GM21737 (cell line): ENCODE measurements around the gene TSC22D2.
"Not testable (repeated sequence)": the region's sequence is repeated elsewhere in the genome, so short reads cannot be mapped to it uniquely, and the experiment has no call there.

Experiments used
- ATAC-seq: cut with Tn5 transposase; IDR thresholded peaks from one replicate; pipeline ENCODE4 v1.9.1; 2021; ENCODE audit warnings: mild to moderate bottlenecking, moderate library complexity; ENCODE audit not compliant: unreplicated experiment

TSC22D2 gene

DNA sequence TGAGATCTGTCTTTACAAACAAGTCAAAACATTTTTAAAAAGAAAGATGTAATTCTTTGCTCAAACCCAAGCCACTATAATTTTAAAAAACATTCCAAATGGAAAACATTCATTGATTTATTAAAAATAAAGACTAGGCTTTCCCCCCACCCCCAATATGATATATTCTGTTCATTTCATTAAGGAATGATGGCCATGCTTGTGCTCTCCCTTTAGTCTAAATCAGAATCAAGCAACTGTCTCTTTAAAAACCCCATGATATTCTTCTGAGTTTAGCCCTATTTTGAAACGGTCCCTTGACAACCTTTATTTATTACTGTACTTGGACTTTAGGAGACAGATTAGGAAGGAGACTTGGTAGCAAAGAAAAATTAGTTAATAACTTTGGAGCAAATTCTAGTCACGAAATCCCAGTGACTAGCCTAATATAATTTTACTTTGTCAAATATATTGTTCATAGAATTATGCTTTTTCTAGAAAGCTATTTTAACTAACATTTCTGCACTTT, 38.4 kb downstream of the TSC22D2 start:
- no peak for ATAC-seq

- no peak for ATAC-seq
These were observed 39.0 kb downstream of the TSC22D2 start for GRCh38 chr3:150447084-150447483.

DNA sequence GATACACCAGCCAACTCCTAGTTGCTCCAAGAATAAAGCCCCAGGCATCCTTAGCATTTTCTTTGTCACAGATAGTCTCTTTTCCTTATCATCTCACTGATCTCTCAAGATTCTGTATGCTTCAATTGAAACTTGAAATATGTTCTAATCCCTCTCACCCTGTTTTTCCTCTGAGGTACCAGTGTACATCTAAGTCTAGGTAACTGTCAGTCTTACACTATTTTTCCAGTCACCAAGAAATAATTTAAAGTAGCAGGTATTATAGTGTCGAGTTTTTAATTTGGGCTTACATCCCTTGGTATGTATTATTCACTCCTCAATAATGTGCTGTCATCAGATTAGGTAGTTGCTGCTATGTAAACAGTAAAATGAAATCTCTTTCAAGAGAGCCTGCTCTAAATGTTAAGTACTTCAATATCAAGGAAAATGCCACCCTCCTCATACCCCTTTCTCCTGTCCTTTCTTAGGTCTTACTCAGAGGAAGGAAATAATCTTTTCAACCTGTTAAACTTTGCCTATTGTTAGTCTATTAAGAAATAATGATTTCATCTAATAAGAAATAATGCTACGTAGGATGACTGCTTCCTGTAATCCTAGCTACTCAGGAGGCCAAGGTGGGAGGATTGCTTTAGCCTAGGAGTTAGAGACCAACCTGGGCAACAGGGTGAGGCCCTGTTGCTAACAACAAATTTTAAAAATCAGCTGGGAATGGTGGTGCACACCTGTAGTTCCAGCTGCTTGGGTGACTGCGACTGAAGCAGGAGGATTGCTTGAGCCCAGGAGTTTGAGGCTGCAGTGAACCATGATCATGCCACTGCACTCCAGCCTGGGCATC, 39.8 kb downstream of the TSC22D2 start:
- ATAC-seq, result no peak

GRCh38 chr3:150449169-150449721, 41.1 kb downstream of the TSC22D2 start:
- no peak for ATAC-seq

GRCh38 chr3:150450916-150451315, 42.8 kb downstream of the TSC22D2 start:
- ATAC-seq, result no peak

DNA sequence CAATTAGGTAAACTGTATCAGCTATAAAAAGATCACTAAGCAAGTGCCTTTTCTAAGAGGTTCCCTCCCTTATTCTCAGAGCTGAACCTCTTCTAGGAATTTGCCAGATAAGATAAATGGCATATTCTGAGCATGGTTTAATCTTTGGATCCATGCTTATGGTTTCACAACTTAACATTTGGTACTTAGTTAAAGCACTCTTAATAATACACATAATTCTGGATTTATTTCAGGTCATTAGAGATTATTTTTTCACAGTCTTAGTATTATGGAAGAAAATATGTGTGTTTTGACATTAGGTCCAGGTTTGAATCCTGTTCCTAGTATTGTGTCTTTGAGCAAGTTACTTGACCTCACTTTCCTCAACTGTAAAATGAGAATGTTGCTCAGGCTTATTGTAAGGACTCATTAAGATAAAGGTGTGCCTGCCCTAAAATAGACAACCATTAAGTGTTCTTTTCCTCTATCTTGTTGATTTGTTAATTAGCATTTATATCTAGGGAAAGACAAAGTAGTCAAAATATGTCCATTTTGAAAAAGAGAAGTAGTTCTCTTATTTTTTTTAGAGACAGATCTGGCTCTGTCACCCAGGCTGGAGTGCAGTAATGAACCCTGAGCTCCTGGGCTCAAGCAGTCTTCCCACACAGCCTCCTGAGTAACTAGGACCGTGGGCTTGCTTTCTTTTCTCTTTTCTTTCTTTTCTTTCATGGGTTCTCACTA, 43.4 kb downstream of the TSC22D2 start:
- no peak for ATAC-seq

GRCh38 chr3:150453353-150453752, 45.3 kb downstream of the TSC22D2 start:
- ATAC-seq, result no peak

DNA sequence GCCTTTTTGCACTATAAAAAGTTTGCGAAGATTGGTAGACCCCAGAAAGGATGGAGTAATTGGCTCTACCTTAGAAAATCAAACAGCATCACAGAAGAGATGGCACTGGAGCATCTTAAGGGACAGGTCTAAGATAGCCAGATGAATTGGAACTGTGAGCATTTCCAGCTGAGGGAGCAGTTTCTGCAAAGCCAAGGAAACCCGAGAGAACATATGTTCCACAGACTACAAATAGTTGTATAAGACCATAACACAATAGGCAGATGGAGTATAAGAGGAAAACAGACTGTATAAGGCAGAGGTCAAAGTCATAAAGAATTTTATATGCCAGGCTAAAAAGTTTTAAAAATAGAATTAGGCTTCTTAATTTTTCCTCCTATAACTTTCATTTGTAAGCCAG, 46.0 kb downstream of the TSC22D2 start:
- no peak for ATAC-seq

- no peak for ATAC-seq
These were observed 46.5 kb downstream of the TSC22D2 start for GRCh38 chr3:150454622-150455021.

GRCh38 chr3:150455341-150455740, 47.2 kb downstream of the TSC22D2 start:
- ATAC-seq, result no peak

DNA sequence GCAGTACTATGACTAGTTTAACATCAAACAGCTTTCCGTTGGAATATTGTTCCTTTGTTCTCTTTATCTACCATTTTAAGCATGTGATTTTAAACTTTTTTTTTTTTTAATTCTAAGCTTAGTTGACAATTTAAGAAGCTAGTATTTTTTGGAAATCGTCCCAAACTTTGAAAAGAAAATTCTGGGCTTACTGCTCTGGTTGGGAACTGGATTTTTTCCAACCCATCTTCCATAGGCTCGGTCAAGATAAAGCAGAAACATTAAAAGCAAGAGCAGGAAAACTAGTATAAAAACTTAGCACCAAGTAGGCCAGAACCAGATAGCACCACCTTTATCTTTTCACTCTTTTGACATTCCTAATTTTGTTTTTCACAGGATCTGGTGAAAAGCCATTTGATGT, 49.9 kb downstream of the TSC22D2 start:
- no peak for ATAC-seq

- ATAC-seq, result no peak
These were observed 52.4 kb downstream of the TSC22D2 start for GRCh38 chr3:150460484-150460883.

DNA sequence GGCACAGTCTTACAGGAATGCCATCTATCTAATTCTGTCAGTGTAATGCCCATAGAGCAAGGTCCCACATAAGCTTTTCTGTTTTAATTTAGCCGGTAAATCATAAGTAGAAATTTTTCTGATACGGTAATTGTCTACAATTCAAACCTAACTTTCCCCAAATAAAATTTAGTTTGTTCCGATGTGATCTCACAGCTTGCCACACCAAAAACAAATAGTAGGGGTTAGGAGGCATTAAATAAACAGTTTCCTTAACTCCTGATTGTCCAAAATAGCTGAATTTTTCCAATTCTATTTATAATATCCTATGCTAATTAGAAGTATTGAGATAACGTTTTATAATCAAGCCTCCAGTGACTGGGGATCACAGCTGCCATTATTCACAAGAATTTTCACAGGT, 53.3 kb downstream of the TSC22D2 start:
- ATAC-seq, result no peak

DNA sequence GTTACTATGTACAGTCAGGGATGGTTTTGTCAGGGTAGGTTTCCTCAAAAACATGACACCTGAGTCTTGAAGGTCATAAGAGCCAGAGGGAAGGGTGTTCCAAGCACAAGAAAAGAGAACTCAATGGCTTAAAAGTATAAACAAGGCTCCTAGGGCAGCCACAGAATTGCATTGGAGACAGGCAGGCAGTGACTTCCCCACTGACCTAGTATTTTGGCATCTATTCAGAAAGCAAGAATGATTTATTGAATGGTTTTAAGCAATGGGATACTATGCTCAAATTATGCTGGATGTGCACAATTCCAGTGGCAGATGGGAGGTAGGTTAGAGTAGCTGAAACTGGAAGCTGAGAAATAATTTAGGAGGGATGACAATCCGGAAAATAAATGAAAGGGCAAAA, 54.0 kb downstream of the TSC22D2 start:
- ATAC-seq, result no peak

- ATAC-seq, result no peak
These were observed 56.6 kb downstream of the TSC22D2 start for GRCh38 chr3:150464684-150465083.

GRCh38 chr3:150467381-150467780, 59.3 kb downstream of the TSC22D2 start:
- no peak for ATAC-seq

DNA sequence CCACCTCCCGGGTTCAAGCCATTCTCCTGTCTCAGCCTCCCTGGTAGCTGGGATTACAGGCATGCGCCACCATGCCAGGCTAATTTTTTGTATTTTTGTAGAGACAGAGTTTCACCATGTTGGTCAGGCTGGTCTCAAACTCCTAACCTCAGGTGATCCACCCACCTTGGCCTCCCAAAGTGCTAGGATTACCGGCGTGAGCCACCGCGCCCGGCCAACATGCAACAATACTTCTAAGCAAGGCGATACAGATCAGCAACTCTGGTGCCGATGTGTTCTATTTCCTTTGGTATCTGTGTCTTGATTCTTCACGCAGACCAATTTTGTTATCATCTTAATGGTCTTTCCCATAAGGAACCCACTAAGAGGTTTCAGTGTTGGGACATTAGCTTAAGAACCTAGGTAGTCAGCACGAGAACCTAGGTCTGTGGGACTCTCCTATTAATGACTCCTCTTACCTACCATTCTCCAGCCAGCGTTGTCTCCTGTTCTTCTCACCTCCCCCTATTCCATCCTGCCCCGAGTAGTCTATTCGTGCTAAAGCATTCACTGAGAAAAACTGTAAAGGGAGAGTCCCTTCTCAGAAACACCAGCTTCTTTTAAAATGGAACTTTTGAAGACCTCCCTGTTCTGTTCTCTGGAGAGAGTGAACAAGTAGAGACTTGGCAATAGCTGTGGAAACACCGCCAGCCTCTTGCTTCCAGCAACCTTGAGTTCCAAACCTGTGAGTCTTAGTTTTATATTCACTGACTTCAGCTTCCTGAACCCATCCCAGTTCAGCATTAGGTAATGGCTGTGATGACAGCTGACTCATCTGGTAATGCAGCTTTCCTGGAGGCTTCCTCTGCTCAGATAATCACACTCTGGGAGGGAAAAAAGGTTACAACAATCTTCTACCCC, 61.2 kb downstream of the TSC22D2 start:
- no peak for ATAC-seq

GRCh38 chr3:150469931-150470740, 62.0 kb downstream of the TSC22D2 start:
- ATAC-seq, result no peak

DNA sequence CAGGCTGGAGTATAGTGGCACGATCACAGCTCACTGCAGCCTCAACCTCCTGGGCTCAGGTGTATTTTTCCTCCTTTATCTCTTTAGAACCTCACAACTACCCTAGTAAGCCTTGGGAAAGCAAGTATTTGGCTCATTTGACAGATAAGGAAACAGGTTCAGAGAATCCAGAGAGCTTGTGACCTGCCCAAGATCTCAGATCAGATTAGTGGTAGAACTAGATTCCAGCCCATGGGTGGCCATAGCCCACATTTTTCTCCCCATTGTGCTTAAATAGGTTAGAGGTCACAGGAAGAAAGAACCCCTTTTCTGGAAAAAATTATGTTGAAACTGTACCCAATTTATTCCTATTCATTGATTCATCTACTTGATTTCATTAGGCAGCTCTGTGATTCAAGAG, 64.3 kb downstream of the TSC22D2 start:
- no peak for ATAC-seq

DNA sequence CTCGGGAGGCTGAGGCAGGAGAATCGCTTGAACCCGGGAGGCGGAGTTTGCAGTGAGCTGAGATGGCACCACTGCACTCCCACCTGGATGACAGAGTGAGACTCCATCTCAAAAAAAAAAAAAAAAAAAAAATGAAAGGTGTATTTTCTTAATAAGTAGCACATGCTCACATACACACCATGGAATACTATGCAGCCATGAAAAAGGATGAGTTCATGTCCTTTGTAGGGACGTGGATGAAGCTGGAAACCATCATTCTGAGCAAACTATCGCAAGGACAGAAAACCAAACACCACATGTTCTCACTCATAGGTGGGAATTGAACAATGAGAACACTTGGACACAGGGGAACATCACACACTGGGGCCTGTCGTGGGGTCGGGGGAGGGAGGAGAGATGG, 65.1 kb downstream of the TSC22D2 start:
- not testable (repeated sequence) for ATAC-seq
